Lower leg skin (tissue), 3 donors: Measurements from ENCODE around the gene ABCC10.

ENCODE experiments used
- POLR2A ChIP-seq, 2 donors: fragments of 450-650 bp; IDR thresholded peaks; one replicate each; pipeline ENCODE4 v1.6.1; 2016 to 2017; ENCODE audit warnings: antibody characterized with exemption in 2 of 2, mild to moderate bottlenecking in 1 of 2, moderate library complexity in 1 of 2
- TF ChIP-seq, protein P1 (sequence below), 3 donors: fragments of 450-650 bp; IDR thresholded peaks; one replicate each; pipeline ENCODE4 v1.5.1; 2016; ENCODE audit warnings: antibody characterized with exemption in 3 of 3, mild to moderate bottlenecking in 3 of 3, moderate library complexity in 2 of 3

DNA sequence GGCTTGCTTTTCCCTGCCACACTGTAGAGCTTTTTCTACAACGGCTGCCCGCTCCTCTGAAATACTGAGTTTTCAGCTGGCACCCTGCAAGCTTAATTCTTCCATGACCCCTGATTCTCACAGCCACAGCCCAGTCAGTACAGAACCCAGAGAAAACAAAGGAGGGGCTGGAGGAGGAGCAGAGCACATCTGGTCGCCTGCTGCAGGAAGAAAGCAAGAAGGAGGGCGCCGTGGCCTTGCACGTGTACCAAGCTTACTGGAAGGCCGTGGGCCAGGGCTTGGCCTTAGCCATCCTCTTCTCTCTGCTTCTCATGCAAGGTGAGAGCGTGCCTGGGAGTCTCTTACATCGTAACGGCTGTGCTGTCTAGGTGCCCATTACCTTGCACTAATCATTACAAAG, 16.7 kb downstream of the ABCC10 start:
- TF ChIP-seq, protein P1, sequence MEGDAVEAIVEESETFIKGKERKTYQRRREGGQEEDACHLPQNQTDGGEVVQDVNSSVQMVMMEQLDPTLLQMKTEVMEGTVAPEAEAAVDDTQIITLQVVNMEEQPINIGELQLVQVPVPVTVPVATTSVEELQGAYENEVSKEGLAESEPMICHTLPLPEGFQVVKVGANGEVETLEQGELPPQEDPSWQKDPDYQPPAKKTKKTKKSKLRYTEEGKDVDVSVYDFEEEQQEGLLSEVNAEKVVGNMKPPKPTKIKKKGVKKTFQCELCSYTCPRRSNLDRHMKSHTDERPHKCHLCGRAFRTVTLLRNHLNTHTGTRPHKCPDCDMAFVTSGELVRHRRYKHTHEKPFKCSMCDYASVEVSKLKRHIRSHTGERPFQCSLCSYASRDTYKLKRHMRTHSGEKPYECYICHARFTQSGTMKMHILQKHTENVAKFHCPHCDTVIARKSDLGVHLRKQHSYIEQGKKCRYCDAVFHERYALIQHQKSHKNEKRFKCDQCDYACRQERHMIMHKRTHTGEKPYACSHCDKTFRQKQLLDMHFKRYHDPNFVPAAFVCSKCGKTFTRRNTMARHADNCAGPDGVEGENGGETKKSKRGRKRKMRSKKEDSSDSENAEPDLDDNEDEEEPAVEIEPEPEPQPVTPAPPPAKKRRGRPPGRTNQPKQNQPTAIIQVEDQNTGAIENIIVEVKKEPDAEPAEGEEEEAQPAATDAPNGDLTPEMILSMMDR (IDR thresholded peaks at IDR 0.05), result no peak
- TF ChIP-seq POLR2A (IDR thresholded peaks at IDR 0.05), result no peak
